Chondrocyte (in vitro differentiated cells): ENCODE measurements around the gene DGKG. TPM values are rescaled to one million over a fixed set of nuclear protein-coding genes. Genes with fewer than 3 reads are reported as not detected.

Source experiments
- DNase-seq: peaks from one replicate; pipeline ENCODE4 v3.0.0; 2021; ENCODE audit warnings: mixed read lengths, low spot score
- H3K27ac Mint-ChIP-seq: one replicate; pipeline ENCODE4 v1.8.0; 2021; ENCODE audit warnings: mild to moderate bottlenecking, moderate library complexity, mixed read lengths; ENCODE audit not compliant: unreplicated experiment
- H3K27me3 Mint-ChIP-seq: 2 replicates; pipeline ENCODE4 v1.8.0; 2021; ENCODE audit warnings: low read depth, mixed read lengths
- H3K36me3 Mint-ChIP-seq: 2 replicates; pipeline ENCODE4 v1.8.0; 2021; ENCODE audit warnings: low read depth, mixed read lengths
- H3K4me1 Mint-ChIP-seq: 2 replicates; pipeline ENCODE4 v1.8.0; 2021; ENCODE audit warnings: low read depth, mild to moderate bottlenecking, mixed read lengths
- H3K4me3 Mint-ChIP-seq: one replicate; pipeline ENCODE4 v1.8.0; 2021; ENCODE audit warnings: mild to moderate bottlenecking, moderate library complexity, mixed read lengths; ENCODE audit not compliant: unreplicated experiment
- H3K9me3 Mint-ChIP-seq: 2 replicates; pipeline ENCODE4 v1.8.0; 2021; ENCODE audit warnings: low read depth, mixed read lengths
- CTCF ChIP-seq: fragments of 200-600 bp; sonication (generic); IDR thresholded peaks from 2 replicates; pipeline ENCODE4 v1.5.0; 2021; ENCODE audit warnings: antibody characterized with exemption, mild to moderate bottlenecking, moderate library complexity
- total RNA-seq: library from RNA; stranded (reverse); gene quantifications from 3 replicates; pipeline ENCODE4 v1.2.1, GENCODE V29; 2021

Gene DGKG
- total RNA-seq, 1 donor from 2014 or later, result 1.6 TPM

DNA sequence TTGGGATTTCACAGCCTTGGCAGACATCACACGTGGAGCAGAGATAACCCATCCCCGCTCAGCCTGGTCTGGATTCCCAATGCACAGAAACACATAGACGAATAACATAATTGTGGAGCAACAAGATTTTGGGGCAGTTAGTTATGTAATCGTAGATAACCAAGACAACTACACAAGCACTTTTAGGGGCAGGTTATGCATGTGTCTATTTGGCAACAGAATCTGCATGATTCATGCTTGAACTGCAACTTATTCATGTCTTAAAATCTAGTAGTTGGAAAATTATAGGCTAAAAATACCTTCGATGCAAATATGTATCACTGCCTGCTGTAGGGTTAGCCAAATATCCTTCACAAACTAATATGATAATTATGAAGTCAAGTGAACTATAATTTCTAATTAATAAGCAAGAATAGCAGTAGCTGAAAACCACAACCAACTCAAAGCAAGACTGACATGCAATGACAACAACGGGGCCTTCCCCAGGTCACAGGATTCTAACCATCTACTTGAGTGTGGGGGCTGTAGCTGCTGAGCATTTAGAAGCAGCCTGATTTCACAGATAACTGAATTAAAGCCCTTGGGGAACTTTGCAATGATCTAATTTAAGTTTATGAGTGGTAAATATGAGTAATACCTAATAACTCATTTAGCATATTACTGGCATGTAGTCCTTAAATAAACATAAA, 31.1 kb downstream of the DGKG start:
- Mint-ChIP-seq H3K4me3 (no peak overlapping the region), H3K36me3 (no peaks in the 10 kb centered on the region), H3K9me3 (no peaks in the 10 kb centered on the region), H3K27me3 (peaks cover 49% of the 10 kb centered on the region), H3K4me1 (no peaks in the 10 kb centered on the region), H3K27ac (no peak overlapping the region)
- DNase-seq, result no peak
- no peak for TF ChIP-seq CTCF

GRCh38 chr3:186329589-186329988, 32.4 kb downstream of the DGKG start:
- TF ChIP-seq CTCF, result no peak
- Mint-ChIP-seq H3K4me1 (no peaks in the 10 kb centered on the region), H3K9me3 (no peaks in the 10 kb centered on the region), H3K4me3 (no peak overlapping the region), H3K36me3 (no peaks in the 10 kb centered on the region), H3K27ac (no peak overlapping the region), H3K27me3 (peaks cover 59% of the 10 kb centered on the region)
- DNase-seq, result no peak

DNA sequence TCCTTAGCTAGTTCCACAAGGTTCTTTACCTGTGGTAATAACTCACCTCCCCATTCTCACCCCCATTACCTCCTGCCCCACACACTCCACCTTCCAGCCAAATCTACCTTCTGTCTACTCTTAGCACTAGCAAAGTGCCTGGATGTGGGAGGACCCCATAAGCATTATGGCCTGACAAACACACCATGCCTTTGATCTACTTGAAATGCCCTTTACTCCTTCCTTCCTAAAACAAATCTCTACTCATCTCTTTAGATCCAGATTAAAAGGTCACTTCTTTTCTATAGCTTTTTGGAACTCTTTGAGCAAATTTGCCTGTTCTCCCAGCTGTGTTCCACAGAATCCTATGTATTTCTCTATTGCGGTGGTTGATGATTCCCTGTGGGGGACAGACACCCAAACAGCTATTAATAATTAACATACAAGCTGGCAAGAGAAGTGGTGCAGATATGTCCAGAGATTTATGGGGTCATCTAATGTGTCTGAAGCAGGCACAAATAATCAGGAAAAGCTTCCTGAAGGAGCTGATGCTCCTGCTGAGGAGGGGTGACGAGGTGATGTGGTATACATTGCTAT, 34.0 kb downstream of the DGKG start:
- Mint-ChIP-seq H3K9me3 (no peaks in the 10 kb centered on the region), H3K27me3 (peaks cover 61% of the 10 kb centered on the region), H3K4me1 (no peaks in the 10 kb centered on the region), H3K4me3 (no peak overlapping the region), H3K36me3 (no peaks in the 10 kb centered on the region), H3K27ac (no peak overlapping the region)
- TF ChIP-seq CTCF, result no peak
- no peak for DNase-seq

DNA sequence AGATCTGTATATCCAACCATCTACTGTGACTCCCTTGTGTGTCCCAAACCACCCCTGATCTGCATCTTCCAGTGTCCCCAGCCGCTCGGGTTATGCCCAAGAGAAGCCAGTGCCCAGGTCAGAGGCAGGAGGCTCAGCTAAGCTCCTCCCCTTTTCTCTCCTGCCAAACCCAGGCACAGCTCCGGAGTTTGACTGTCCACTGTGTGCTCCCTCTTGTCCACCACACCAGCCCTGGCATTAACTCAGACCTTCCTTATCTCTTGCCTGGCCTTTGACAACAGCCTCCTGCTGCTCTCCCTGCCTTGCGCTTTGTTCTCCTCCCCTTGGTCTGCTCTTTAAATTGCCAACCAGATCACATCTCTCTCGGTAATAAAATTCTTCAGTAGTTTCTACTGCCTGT, 39.3 kb downstream of the DGKG start:
- DNase-seq, result no peak
- Mint-ChIP-seq H3K9me3 (no peaks in the 10 kb centered on the region), H3K4me1 (peaks cover 6% of the 10 kb centered on the region), H3K27me3 (peaks cover 50% of the 10 kb centered on the region), H3K4me3 (no peak overlapping the region), H3K36me3 (peaks cover 3% of the 10 kb centered on the region), H3K27ac (no peak overlapping the region)
- TF ChIP-seq CTCF, result no peak

- Mint-ChIP-seq H3K27me3 (peaks cover 44% of the 10 kb centered on the region), H3K27ac (no peak overlapping the region), H3K36me3 (peaks cover 3% of the 10 kb centered on the region), H3K9me3 (no peaks in the 10 kb centered on the region), H3K4me3 (no peak overlapping the region), H3K4me1 (peaks cover 8% of the 10 kb centered on the region)
- no peak for DNase-seq
- no peak for TF ChIP-seq CTCF
Measured at GRCh38 chr3:186321746-186322145, 40.3 kb downstream of the DGKG start.
